SU-DHL-6 (cell line): ENCODE measurements around the gene HES4.

ENCODE experiments used
- CTCF ChIP-seq: fragments of 200-600 bp; sonication (generic); IDR thresholded peaks from one replicate; pipeline ENCODE4 v1.5.1; 2017; ENCODE audit warnings: antibody characterized with exemption, mild to moderate bottlenecking, low read length, moderate library complexity; ENCODE audit not compliant: insufficient read depth, poor library complexity, severe bottlenecking
- EZH2phosphoT487 ChIP-seq: fragments of 200-600 bp; sonication (generic), shearing (Covaris generic); conservative IDR thresholded peaks from 2 replicates; pipeline ENCODE4 v1.6.1; 2018; ENCODE audit warnings: mild to moderate bottlenecking, antibody characterized with exemption, low read length, moderate library complexity, mixed read lengths

- TF ChIP-seq CTCF (no peak), EZH2phosphoT487 (no peak)
These were observed 40.0 kb downstream of the HES4 start for GRCh38 chr1:959731-960362.
